ELF-1 (cell line): Measurements from ENCODE around the gene KSR2.
"Not testable (repeated sequence)": the region's sequence is repeated elsewhere in the genome, so short reads cannot be mapped to it uniquely, and the experiment has no call there.

ENCODE experiments used
- DNase-seq: peaks from one replicate; pipeline ENCODE4 v3.0.0-alpha.2; 2016; ENCODE audit warnings: low read depth, low spot score

The KSR2 gene

GRCh38 chr12:117891265-117891664 lies 77.5 kb downstream of the KSR2 start:
- DNase-seq: not testable (repeated sequence)

GRCh38 chr12:117890644-117891043 lies 78.1 kb downstream of the KSR2 start:
- no peak for DNase-seq

DNA sequence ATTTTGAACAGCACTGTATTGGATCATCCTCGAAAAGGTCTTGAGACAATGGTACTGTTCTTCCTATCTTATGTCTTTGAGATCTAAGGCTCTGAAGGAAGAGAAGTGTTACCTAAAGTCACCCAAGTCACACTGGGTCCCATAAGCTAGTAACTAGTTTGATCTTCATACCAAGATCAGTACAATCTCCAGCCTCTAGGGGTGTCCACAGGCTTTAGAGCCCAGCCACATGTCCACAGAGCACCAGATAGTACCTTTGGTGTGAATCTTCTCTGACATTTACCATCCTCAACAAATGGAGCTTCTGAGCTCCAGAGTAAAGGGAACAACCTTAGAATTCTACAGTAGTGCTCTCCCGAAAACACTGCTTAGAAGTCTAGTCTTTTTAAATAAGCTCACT lies 78.7 kb downstream of the KSR2 start:
- no peak for DNase-seq

- no peak for DNase-seq
Observed at GRCh38 chr12:117889098-117889497, 79.7 kb downstream of the KSR2 start.

DNA sequence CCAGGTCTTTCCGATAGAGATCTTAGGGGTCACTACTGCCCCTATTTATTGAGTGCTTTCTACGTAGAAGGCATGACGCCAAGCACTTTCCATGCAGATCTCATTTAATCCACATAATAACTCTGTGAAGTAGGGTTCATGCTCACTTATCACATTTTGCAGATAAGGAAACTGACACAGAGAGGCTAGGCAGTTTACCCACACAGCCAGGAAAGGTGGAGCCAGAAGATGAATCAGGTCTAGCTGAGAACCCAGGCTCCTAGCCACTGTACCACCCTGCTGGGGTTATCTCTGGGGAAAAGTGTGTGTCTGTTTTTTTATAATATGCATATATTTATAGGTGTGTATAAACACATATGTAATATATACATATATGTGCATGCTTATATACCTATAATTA lies 83.6 kb downstream of the KSR2 start:
- DNase-seq: no peak

- no peak for DNase-seq
Observed at GRCh38 chr12:117884161-117884560, 84.6 kb downstream of the KSR2 start.

GRCh38 chr12:117882603-117883184 lies 86.1 kb downstream of the KSR2 start:
- no peak for DNase-seq

- no peak for DNase-seq
Observed at GRCh38 chr12:117882181-117882580, 86.6 kb downstream of the KSR2 start.

DNA sequence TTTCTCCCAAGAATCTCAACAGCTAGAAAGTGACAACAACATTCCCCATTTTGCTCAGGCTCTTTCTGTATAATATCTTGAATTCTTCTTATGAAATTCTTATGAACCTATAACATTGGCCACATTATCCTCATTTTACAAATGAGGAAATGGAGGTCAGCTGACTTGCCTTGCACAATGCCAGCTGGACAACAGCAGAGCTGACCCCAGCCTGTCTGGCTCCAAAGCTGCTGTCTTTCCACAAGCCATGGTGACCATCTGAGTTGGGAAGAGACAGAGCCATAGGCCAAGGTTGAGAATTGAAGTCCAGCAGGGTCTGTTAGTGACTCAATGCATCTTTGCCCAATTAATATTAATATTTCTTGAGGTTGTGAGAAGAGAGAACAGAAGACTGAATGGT lies 87.3 kb downstream of the KSR2 start:
- no peak for DNase-seq

- no peak for DNase-seq
Observed at GRCh38 chr12:117878605-117879004, 90.2 kb downstream of the KSR2 start.

DNA sequence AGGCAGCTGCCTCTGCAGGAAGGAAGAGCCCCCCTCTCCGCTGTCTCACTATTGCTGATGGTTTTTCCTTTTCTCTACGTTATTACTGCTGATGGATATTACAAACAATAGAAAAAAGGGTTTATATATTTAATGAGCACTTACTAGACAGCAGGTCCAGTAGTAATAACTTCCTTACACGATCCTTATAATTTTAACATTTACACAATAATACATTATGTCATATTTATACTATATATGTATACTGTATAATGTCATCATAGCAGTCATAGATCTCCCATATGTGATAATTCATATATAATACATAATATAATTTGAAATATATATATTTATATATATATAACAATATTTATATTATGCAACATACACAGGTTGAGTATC lies 92.4 kb downstream of the KSR2 start:
- no peak for DNase-seq

DNA sequence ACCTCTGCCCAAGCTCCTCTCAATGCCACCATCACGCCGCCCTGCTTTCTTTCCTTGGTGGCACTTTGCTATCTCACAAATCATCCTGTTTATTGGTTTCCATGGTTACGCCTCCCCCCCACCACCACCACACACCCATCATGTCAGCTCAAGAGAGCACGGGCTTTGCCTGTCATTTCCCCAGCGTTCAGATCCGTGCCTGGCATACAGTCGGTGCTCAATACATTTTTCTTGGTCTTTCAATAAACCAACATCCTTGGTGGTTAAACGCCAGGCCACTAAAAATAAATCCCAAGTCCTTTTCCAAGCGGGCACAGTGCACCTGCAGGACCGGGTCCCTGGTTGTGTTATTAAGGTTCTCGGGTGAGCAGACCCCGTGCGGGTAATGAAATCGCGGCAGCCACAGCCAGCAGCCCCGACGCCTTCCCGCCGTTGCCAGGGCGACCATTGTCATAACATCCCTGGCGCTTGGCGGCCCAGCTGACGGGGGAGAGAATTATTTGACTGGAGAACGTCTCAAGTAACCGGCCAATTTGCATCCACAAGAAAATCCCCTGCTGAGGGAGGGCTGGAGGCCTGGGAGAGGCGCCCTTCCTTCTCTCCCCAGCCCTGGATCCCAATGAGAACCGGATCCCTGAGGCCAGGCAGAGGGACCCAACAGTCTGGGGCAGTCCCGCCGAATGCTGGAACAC lies 92.9 kb downstream of the KSR2 start:
- peak; percentile 86 for DNase-seq

GRCh38 chr12:117874842-117875434 lies 93.9 kb downstream of the KSR2 start:
- DNase-seq: peak; percentile 91

DNA sequence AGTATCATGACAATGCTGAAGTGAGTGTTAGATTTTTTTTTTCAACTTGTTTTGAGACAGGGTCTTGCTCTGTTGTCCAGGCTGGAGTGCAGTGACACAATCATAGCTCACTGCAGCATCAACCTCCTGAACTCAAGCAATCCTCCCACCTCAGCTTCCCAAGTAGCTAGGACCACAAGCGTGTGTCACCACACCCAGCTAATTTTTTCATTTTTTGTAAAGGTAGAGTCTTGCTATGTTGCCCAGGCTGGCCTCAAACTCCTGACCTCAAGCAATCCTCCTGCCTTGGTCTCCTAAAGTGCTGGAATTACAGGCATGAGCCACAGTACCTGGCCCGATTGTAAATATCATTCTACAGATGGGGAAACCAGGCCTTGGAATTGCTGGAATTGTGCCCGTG lies 94.6 kb downstream of the KSR2 start:
- DNase-seq: not testable (repeated sequence)

- no peak for DNase-seq
Observed at GRCh38 chr12:117872546-117873169, 96.1 kb downstream of the KSR2 start.

DNA sequence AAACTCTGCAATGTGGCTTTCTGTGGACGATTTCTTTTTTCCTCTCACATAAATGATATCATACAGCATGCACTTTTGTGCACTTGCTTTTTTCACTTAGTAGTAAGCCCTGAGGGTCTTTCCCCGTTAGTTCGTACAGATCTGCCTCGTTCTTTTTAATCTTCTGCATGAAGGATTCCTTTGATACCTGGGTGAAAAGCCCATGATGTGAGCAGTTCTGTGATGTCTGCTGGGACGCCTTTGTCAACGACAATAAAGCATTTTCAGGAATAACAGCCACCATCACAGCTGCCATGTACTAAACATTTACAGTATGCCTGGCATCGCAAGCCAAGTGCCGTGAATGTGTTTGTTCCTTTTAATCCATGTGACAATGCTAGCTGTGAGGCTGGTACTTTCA lies 99.2 kb downstream of the KSR2 start:
- DNase-seq: no peak

DNA sequence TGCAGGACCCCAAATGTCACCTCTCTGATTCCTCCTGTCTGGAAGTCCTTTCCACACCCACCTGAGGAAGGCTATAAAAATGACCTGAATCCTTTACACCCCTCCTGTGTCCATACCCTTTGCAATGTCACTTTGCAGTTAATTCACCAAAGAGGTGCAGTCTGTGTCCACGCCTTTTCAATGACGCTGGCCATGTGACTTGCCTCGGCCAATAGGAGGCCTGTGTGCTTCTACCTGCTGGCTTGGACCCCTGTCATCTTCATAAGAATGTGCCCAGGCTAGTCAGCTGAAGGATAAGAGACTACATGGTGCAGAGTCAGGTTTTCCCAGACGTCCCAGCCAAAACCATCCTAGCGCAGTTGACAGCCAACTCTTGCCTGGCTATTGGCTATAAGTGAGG lies 101.4 kb downstream of the KSR2 start:
- DNase-seq: no peak

DNA sequence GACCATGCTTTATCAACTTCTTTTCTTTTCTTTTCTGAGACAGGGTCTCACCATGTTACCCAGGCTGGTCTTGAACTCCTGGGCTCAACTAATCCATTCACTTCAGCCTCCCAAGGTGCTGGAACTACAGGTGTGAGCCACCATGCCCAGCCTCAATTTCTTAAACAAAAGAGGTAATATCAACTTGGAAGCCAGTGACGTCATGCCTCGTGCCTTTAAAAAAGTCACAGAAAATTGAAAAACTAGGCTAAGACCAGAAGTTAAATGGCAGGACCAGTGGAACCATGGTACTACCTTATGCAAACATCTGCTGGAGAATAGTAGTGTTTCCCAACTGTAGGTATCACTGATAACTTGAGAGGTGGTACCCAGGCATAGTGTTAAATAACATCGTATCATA lies 103.3 kb downstream of the KSR2 start:
- no peak for DNase-seq

DNA sequence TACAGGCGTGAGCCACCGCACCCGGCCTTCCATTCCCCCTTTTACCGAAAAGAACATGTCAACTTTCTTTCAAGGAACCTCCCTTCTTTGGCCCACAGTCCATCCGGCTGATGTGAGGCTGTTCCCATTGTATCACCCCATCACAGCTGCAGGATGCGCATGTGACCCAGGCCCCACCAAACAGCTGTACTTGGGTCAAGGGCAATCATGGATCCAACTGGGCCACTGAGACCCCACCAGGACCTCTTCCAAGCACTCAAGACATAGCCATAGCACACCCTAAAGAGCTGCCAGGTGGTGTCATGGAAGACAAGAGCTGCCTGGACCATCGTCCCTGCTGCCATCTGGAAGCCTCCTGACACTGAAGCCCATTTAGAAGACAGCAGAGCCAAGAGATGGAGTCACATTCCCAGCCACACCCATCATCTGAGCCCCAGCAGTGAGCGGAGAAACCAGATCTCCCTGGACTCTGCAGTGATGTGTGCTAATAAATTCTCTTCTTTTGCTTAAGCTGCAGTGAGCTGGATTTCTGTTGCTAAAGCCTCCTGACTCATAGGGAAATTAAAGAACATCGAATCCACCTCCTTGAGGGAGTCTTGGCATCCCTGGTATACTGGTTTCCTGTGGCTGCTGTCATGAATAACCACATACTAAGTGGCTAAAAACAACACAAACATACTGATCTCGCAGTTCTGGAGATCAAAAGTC lies 105.6 kb downstream of the KSR2 start:
- DNase-seq: no peak

DNA sequence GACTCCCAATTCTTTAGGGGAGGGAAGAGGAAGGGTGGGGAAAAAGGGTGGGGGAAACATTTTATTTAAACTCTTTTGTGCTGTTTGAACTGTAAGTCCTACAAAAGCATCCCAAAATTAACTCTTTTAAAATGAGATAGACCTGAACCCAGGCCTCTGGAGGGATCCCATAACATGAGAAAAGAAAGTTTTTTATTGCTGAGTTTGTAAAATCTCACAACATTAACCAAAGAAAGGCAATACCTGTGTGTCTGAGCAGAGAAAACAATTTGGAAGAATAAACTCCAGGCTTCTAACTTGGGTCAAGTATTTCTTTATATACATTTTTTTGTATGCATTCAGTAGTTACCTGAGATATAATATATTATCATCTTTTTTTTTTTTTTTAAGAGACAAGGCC lies 107.1 kb downstream of the KSR2 start:
- DNase-seq: no peak

DNA sequence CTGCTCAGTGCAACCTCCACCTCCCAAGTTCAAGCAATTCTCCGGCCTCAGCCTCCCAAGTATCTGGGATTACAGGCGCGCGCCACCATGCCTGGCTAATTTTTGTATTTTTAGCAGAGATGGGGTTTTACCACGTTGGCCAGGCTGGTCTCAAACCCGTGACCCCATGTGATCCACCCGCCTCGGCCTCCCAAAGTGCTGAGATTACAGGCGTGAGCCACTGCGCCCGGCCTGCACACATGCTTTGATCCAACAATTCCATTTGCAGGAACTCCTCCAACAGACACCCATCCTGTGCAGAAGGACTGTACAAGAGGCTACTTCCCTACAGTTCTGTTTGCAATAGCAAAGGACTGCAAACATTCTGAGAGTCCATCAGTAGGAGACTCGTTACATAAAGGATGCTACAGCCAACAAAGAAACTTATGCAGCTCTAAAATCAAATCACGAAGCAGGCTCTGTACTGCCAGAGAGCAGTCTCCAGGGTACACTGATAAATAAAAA lies 108.0 kb downstream of the KSR2 start:
- not testable (repeated sequence) for DNase-seq

DNA sequence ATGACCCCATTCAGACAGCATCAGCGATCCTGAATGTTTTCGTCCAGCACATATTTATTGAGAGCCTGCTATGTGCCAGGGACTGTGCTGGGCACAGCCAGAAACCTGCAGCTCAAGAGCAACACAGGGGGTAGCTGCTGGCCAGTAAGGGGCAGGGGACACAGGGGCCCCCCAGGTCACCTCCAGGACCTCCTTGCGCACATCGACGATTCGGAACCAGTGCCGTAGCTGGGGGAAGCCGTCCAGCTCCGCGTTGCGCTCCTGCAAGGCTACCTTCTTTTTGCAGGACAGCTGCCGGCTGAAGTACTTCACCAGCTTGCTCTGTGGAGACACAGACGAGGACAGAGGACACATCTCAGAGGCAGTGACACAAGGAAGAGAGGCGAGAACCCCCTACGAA lies 108.7 kb downstream of the KSR2 start:
- no peak for DNase-seq
